ENCODE data around the gene PPRC1. TPM values are rescaled to one million over a fixed set of nuclear protein-coding genes. Genes with fewer than 3 reads are reported as not detected.
A peak's percentile ranks its signal among the peaks of the same experiment; 100 is the strongest.
"Not testable (repeated sequence)": the region's sequence is repeated elsewhere in the genome, so short reads cannot be mapped to it uniquely, and the experiment has no call there.

PPRC1 gene
- polyA plus RNA-seq, 1 donor: 28.2 TPM

DNA sequence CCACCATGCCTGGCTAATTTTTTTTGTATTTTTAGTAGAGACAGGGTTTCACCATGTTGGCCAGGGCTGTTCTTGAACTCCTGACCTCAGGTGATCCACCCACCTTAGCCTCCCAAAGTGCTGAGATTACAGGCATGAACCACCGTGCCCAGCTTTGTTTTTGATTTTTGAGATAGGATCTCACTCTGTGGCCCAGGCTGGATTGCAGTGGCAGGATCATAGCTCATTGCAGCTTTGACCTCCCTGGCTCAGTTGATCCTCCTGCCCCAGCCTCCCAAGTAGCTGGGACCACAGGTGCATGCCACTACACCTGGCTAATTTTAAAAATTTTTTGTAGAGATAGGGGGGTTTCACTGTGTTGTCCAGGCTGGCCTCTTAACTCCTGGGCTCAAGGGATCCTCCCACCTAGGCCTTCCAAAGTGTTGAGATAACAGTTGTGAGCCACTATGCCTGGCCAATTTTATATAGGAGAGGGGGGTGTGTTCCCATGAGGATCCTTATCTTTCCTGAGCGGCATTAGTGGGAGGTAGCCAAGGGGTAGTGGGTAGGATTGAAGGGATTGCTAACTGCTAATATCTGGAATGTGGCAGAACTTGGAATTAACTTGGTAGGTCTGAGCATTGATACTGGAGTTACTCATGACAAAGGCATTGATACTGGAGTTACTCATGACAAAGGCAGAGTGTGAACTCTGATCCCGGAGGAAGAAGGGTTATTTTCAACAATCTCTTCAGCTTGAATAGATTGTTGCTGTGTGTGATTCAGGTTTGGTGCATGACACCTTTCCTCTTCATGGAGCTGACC lies 18.3 kb downstream of the PPRC1 start:
- DNase-seq (ENCODE audit: low read depth): no peak

DNA sequence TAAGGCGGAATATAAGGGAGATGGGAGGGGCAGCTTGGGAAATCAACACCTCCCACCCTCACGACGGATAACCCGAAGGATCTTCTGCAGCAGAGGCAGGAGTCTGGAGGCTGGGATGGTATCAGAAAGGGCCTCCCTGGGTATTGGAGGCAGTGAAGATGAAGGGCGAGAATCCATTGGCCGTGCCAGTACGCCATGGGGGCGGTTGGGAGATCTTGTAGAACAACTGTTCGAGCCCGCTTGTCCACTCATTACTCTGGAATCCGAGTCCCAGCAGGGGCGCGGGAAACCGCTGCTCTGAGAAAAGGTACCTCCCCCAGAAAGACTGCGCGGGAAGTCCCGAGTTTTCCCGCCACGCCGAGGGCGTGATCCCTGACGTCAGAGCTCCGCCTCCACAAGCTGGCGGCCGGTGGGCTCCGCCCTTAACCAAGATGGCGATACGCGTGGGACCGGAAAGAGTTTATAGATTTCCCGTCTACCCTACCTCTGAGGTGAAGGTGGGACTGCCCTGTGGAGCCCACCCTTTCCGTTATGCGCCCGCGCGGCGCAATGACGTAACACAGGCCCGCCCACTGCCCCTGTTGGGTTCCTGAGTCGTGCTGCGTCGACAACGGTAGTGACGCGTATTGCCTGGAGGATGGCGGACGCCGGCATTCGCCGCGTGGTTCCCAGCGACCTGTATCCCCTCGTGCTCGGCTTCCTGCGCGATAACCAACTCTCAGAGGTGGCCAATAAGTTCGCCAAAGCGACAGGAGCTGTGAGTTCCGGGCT lies 19.1 kb downstream of the PPRC1 start, which contains the start of gene NOLC1:
NOLC1 (plus strand) TSS at position 616 of the 771 bp plus-strand sequence; CDS start at position 638, 22 bp downstream.
- peak; percentile 94 for DNase-seq (ENCODE audit: low read depth)

DNA sequence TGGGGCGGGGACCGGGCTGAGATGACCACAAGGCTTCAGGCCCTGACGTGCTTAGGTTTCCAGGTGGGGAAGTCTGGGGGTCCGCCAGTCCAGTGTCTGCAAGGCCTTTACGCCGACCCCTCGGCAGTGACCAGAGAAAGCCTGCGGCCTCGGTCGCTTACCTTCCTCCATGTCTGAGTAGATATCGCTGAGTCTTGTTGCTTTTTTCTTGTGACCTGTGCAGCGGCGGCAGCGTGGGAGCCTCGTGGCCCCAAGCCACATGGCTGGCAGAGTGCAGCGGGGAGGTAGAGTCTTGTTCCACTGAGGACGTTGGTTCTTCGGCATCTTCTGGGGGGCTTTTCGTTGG lies 19.7 kb downstream of the PPRC1 start:
- no peak for DNase-seq (ENCODE audit: low read depth)

DNA sequence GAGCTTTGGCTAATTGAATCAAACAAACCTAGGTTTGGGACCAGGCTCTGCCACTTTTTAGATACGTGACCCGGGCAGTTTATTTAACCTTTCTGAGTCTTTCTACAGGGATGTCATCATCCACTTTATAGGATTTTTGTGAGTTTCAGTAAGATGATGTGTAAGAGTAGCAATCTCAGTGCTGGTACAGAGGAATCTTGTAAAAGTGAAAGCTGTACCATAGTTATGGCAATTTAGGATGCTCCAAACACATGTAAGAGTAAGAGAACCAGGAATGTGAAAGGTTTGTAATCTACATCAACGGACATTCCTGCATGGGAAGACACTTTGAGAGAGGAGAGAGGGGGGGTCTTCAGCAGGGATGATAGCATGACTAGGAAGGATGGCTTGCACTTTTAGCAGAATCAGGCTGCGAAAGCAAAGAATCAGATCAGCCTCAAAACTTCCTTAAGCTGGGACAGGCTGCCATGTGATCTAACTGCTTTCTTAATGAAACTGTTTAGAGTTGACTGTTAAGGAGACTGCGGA lies 20.3 kb downstream of the PPRC1 start:
- DNase-seq (ENCODE audit: low read depth): no peak

DNA sequence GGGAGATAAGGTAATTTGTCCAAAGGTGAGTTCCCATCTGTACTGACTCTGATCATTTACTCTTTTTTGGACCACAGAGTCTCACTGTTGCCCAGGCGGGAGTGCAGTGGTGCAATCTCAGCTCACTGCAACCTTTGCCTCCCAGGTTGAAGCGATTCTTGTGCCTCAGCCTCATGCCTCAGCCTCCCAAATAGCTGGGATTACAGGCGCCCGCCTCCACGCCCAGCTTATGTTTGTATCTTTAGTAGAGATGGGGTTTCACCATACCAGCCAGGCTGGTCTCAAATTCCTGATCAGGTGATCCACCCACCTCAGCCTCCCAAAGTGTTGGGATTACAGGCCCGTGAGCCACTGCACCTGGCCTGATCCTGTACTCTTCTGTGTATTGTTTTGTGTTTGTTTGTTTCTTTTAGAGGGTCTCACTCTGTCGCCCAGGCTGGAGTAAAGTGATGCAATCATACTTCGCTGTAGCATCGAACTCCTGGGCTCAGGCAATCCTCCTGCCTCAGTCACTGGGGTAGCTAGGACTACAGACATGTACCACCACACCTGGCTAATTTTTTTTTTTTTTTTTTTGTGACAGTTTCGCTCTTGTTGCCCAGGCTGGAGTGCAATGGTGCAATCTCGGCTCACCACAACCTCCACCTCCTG lies 21.8 kb downstream of the PPRC1 start:
- no peak for DNase-seq (ENCODE audit: low read depth)

DNA sequence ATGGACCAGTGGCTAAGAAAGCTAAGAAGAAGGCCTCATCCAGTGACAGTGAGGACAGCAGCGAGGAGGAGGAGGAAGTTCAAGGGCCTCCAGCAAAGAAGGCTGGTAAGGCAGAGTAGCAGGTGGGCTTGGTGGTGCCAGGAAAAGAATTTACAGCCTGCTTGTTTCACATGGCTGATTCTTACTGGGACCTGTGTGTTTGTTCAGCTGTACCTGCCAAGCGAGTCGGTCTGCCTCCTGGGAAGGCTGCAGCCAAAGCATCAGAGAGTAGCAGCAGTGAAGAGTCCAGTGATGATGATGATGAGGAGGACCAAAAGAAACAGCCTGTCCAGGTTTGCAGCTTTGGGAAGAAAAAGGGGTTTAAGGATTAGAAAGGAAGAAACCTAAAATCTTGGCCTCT lies 24.4 kb downstream of the PPRC1 start:
- no peak for DNase-seq (ENCODE audit: low read depth)

DNA sequence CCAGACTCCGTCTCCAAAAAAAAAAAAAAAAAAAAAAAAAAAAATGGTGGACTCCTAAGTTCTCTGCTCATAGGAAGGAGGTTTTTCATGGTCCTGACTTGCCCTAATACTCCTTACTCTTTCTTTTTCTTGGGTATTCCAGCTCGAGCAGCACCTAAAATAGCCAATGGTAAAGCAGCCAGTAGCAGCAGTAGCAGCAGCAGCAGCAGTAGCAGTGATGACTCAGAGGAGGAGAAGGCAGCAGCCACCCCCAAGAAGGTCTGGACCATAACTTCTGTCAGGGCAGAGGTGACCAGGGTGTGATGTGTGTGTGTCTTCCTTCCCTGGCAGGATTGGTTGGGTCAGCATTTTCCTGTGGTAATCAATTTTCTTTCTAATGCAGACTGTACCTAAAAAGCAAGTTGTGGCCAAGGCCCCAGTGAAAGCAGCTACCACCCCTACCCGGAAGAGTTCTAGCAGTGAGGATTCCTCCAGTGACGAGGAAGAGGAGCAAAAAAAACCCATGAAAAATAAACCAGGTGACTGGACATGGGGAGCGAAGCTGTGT lies 26.3 kb downstream of the PPRC1 start:
- DNase-seq (ENCODE audit: low read depth): no peak

DNA sequence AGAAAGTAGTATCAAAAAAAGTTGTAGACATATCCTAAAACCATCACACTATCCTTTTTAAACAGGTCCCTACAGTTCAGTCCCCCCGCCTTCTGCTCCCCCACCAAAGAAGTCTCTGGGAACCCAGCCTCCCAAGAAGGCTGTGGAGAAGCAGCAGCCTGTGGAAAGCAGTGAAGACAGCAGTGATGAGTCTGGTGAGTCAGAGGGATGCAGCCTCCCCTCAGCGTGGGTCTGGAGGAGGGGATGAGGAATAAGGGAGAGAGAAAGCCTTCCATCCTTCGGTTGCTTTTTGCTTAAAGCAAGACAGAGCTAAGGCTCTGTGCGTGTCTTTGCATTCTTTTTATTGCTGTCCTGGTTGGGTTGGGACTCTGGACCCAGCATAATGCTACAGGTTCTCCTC lies 27.0 kb downstream of the PPRC1 start:
- no peak for DNase-seq (ENCODE audit: low read depth)

DNA sequence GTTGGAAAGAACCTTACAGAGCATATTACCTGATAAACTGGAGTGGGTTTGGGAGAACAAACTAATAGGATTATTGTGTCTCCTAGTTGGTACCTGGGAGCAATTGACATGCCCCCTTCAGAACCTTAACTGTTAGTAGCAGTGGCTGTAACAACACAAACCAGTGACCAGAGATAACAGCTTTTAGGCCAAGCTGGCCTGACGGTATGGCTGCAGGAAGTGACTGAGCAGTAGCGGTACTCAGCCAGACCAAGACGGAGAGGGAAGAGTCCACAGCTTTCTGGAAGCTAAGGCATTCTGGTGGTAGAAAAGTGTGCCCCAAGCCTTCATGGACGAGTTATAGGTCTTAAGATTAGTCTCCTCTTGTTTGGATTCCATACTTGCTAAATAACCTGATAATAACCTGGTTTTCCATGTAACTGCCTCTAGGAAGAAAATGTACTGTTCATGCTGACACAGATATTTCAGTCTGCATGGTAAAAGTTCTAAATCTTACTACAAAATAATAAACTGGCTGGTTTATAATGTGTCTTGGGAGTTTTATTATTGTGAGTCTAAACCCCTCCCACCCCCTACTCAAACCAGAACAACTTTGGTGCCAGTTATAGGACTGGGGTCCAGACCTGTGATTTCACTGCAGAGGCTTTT lies 30.6 kb downstream of the PPRC1 start:
- no peak for DNase-seq (ENCODE audit: low read depth)

DNA sequence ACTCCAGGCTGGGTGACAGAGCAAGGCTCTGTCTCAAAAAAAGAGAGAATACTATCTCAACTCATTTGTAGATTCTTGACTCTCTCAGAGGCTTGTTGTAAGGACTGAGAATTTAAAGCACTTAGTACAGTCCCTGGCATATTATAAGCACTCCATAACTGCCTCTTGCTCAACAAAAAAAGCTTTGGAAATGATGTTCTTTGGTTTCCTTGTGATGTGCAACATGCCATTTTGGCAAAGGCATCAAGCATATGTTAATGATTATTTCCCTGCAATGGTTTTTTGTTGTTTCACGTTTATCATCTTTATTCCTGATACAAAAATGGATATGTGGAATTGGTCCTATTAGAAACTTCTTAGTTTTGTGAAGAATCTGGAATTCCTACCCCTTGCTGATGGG lies 35.0 kb downstream of the PPRC1 start:
- DNase-seq (ENCODE audit: low read depth): no peak

DNA sequence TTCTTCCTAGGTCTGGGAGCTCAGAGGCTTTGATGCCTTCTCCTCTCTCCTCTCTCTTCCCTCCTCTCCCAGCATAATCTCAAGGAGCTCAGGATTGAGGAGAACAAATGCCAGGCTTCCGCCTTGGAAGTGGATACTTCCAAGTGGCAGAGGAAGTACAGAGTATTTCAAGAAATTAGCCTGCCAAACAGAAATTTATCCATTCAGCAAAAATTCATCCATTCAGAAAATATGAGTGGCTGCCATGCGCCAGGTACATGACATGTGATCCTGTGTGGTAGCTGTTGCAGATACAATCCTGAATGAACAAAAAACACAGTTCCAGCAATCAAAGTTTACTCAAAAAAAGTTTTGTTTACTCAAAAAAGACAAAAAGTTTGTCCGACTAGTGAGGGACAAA lies 37.8 kb downstream of the PPRC1 start:
- DNase-seq (ENCODE audit: low read depth): no peak

DNA sequence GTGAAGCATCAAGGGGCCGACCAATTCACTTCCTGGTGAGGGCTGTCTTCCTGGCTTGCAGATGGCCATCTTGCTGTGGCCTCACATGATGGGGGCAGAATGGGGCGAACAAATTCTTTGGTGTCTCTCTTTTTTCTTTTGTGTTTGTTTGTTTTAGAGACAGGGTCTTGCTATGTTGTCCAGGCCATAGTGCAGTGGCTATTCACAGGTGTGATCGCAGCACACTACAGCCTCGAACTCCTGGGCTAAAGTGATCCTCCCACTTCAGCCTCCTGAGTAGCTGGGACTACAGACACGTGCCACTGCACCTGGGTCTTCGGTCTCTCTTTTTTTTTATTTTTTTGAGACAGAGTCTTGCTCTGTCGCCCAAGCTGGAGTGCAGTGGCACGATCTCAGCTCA lies 39.4 kb downstream of the PPRC1 start:
- DNase-seq (ENCODE audit: low read depth): no peak

DNA sequence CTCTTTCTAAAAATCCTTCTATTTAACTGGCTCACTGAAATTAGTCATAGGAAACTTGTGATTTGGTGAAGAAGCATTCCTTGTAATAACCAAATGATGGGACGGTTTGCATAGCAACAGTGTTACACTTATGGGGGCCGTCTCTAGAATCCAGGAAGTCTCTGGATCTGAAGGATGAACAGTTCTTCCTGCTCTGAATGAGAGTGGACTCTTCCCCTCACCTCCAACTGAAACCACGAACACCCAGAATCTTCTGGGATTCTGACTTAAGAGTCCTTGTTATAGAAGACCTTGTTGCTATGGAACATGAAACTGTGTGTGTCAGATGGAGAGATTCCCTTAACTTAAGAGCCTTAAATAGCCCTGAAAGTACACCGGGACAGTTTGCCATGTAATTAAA lies 42.6 kb downstream of the PPRC1 start:
- DNase-seq (ENCODE audit: low read depth): no peak

DNA sequence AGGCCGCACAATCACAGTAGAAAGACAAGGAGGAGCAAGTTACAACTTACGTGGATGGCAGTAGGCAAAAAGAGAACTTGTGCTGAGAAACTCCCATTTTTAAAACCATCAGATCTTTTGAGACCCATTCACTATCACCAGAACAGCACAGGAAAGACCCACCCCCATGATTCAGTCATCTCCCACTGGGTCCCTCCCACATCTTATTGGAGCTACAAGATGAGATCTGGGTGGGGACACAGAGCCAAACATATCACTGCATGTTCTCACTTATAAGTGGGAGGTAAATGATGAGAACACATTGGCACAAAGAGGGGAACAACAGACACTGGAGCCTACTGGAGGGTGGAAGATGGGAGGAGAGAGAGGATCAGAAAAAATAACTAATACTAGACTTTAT lies 51.8 kb downstream of the PPRC1 start:
- no peak for DNase-seq (ENCODE audit: low read depth)

DNA sequence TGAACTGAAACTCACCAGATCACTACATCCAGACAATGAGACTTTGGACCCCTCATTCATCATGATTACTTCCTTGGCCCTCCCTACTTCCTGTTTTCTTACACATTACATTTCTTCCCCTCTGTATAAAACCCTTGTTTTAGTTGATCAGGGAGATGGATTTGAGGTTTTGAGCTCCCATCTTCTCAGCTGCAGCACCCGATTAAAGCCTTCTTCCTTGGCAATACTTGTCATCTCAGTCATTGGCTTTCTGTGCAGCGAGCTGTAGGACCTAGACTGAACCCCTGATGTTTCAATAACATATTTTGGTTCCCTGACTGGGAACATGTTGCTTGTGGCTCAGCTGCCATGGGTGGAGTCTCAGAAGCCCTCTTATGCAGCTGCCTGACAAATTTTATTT lies 52.4 kb downstream of the PPRC1 start:
- no peak for DNase-seq (ENCODE audit: low read depth)

DNA sequence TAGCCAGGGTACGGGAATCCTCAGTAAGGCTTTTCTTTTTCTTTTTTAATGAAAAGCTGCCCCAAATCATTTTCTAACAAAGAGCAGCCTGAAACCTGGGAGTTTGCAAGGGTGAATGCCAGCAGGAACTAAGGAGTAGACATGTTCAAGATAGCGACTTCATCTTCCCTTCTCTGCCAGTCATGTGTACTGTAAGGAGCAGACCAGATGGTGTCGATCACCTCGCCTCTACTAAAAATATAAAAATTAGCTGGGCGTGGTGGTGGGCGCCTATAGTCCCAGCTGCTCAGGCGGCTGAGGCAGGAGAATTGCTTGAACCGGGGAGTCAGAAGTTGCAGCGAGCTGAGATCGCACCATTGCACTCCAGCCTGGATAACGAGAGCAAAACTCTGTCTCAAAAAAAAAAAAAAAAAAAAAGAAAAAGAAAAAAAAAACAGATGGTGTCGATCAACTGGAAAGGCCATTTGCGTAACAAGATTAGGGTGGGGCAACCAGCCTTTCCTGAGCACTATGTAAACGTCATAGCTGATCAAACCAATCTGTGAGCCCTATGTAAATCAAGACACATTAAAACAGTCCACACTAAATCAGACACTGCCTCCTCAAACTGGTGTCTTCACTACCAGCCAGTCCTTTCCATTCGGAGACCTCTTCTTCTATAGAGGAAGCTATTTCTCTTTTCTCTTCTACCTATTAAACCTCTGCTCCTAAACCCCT lies 53.1 kb downstream of the PPRC1 start:
- DNase-seq (ENCODE audit: low read depth): no peak

DNA sequence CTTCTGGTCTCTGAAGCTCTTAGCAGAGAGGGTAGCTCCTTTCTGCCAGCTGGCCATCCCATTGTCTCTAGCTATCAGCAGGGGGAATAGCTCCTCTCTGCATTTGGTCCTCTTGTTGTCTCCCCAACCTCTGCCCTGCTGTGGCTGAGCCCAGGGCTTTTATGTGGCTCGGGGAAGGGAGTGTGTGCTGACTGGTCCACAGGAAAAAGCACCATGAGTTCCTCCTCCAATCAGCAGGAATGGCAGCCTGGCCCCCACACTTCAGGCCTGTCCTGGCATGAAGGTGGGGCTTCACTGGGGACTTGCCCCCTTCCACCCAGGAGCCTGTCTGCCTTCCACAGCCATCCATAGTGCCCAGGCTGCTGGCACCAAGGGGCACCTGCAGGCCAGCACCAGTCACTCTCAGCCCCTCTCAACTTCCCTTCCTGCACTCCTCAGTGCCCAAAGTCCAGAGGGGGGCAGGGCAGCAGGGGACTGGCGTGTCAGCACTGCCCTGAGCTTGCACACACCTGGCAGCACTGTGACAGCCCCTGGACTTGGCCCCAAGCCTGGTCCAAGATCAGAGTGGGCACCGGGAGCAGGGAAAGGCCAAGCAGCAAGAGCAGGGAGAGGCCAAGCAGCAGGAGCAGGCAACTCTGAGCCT lies 55.6 kb downstream of the PPRC1 start:
- no peak for DNase-seq (ENCODE audit: low read depth)

DNA sequence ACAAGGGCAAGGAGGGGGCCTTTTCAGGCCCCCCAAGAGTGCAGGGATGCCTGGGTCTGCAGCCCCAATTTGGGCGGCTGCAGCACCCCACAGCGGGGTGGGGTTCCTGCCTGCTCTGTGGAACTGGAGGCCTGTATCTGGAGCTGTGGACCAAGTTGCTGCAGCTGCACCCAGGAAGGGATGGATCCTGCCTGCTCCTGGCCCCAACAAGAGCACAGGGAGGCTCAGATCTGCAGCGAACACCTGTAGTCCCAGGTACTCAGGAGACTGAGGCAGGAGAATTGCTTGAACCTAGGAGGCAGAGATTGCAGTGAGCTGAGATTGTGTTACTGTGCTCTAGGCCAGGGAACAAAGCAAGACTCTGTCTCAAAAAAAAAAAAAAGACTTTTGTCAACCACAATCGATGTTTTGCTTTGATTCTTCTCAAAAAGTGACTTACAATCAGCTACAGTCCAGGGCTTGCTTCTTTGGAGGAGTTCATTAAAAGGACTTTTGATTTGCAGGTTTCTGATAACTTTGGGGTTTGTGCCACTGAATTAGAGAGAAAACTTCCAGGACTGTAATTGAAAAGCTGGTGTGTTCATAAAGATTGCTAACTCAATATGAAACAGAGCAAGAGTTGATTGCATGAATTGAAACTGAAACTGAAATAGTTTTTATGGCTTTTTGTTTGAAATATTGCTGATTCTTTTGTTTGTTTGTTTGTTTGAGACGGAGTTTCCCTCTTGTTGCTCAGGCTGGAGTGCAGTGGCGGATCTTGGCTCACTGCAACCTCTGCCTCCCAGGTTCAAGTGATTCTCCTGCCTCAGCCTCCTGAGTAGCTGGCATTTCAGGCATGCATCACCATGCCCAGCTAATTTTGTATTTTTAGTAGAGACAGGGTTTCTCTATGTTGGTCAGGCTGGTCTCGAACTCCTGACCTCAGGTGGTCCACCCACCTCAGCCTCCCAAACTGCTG lies 56.4 kb downstream of the PPRC1 start:
- not testable (repeated sequence) for DNase-seq (ENCODE audit: low read depth)

DNA sequence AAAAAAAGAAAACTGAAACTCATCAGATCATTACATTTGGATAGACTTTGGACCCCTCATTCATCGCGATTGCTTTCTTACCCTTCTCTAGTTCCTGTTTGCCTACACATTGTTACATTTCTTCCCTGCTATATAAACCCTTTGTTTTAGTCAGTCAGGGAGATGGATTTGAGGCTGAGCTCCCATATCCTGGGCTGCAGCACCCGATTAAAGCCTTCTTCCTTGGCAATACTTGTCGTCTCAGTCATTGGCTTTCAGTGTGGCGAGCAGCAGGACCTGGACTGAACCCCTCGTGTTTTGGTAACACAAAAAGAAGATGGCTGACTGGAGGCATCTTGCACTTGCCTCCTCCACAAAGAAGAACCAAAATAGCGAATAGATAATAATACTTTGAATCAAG lies 59.1 kb downstream of the PPRC1 start:
- no peak for DNase-seq (ENCODE audit: low read depth)

All from forelimb muscle (tissue), 1 donor.